H1 (cell line): ENCODE data around the gene HDAC7. TPM values are rescaled to one million over a fixed set of nuclear protein-coding genes. Genes with fewer than 3 reads are reported as not detected.

Experiments used
- CTCF ChIA-PET: fragments of 300-600 bp; sonication (Branson Sonifier 250); formaldehyde crosslinking; loops from one replicate; lab custom pipeline; 2021; ENCODE audit not compliant: partially characterized antibody; lab: Charles Lee
- POLR2A ChIA-PET: fragments of 300-600 bp; sonication (Branson Sonifier 250); formaldehyde crosslinking; loops from one replicate; lab custom pipeline; 2021; ENCODE audit warnings: inconsistent platforms; ENCODE audit not compliant: partially characterized antibody; lab: Charles Lee
- DNase-seq, 2 experiments: peaks; one replicate each; pipeline versions ENCODE4 v3.0.0 to v3.0.0-alpha.2; 2010 to 2022; ENCODE audit warnings: low spot score in 2 of 2, low read depth in 1 of 2, mixed read lengths in 1 of 2
- FAIRE-seq: peaks from 2 replicates; lab custom pipeline; 2011; peaks lifted over from hg19 to GRCh38; lab: Jason Lieb, UNC
- H2AFZ ChIP-seq: 2 replicates; pipeline ENCODE4 v1.8.1; 2012; ENCODE audit warnings: low read length, inconsistent platforms
- H2AK5ac ChIP-seq: 2 replicates; pipeline ENCODE4 v1.6.1; 2013; ENCODE audit warnings: low read depth, low read length
- H2BK120ac ChIP-seq: replicated peaks from 2 replicates; pipeline ENCODE3; 2013; ENCODE audit warnings: low read depth, low read length, inconsistent platforms
- H2BK12ac ChIP-seq: 2 replicates; pipeline ENCODE4 v1.6.1; 2013; ENCODE audit warnings: low read depth, low read length
- H2BK15ac ChIP-seq: 2 replicates; pipeline ENCODE4 v1.6.1; 2013; ENCODE audit warnings: low read length
- H2BK20ac ChIP-seq: 2 replicates; pipeline ENCODE4 v1.6.1; 2013; ENCODE audit warnings: low read length
- H2BK5ac ChIP-seq: 2 replicates; pipeline ENCODE4 v1.6.1; 2013; ENCODE audit warnings: low read depth, low read length
- H3K14ac ChIP-seq: 2 replicates; pipeline ENCODE4 v1.6.1; 2013; ENCODE audit warnings: inconsistent platforms; ENCODE audit not compliant: insufficient read length
- H3K18ac ChIP-seq: 2 replicates; pipeline ENCODE4 v1.6.1; 2013; ENCODE audit warnings: low read length; ENCODE audit errors: extremely low read depth
- H3K23ac ChIP-seq: 2 replicates; pipeline ENCODE4 v1.6.1; 2013; ENCODE audit warnings: inconsistent platforms; ENCODE audit not compliant: insufficient read length
- H3K23me2 ChIP-seq: 2 replicates; pipeline ENCODE4 v1.6.1; 2013; ENCODE audit warnings: low read depth, low read length
- H3K27ac ChIP-seq: 2 replicates; pipeline ENCODE4 v1.6.1; 2011; ENCODE audit warnings: low read depth, low read length, inconsistent platforms
- H3K27me3 ChIP-seq, 4 experiments: replicated peaks in 1 of 4; 1 replicate in 1 of 4; 2 replicates in 3 of 4; pipeline versions ENCODE4 v1.6.1 to v1.8.1; 2011 to 2013; ENCODE audit warnings: low read length in 3 of 4, mild to moderate bottlenecking in 3 of 4, inconsistent platforms in 2 of 4, mixed read lengths in 2 of 4, moderate library complexity in 1 of 4; ENCODE audit not compliant: control insufficient read depth in 3 of 4, insufficient read depth in 3 of 4; ENCODE audit errors: extremely low read depth in 1 of 4
- H3K36me3 ChIP-seq, 4 experiments: 2 replicates each; pipeline versions ENCODE4 v1.6.1 to v1.8.1; 2011 to 2013; ENCODE audit warnings: mild to moderate bottlenecking in 4 of 4, low read length in 3 of 4, moderate library complexity in 2 of 4, control low read depth in 1 of 4, inconsistent platforms in 1 of 4; ENCODE audit not compliant: insufficient read depth in 4 of 4, control insufficient read depth in 2 of 4
- H3K4ac ChIP-seq: replicated peaks from 2 replicates; pipeline ENCODE3; 2013; ENCODE audit warnings: low read length, low read depth, mixed read lengths, inconsistent platforms; ENCODE audit not compliant: insufficient read length
- H3K4me1 ChIP-seq, 4 experiments: replicated peaks in 1 of 4; 1 replicate in 1 of 4; 2 replicates in 3 of 4; pipeline versions ENCODE4 v1.6.1 to v1.8.1; 2011 to 2013; ENCODE audit warnings: low read length in 3 of 4, inconsistent platforms in 2 of 4, mixed read lengths in 1 of 4; ENCODE audit not compliant: insufficient read depth in 4 of 4, control insufficient read depth in 3 of 4
- H3K4me2 ChIP-seq, 2 experiments: 2 replicates each; pipeline versions ENCODE4 v1.6.1 to v1.8.1; 2011 to 2013; ENCODE audit warnings: low read depth in 2 of 2, low read length in 2 of 2, control low read depth in 1 of 2, inconsistent platforms in 1 of 2, mild to moderate bottlenecking in 1 of 2; ENCODE audit not compliant: insufficient read depth in 1 of 2
- H3K4me3 ChIP-seq, 4 experiments: fragments of 200-600, 300-600 bp in 1 of 4; sonication (generic), shearing (Covaris generic), sonication (Bioruptor Twin) in 1 of 4; 2 replicates each; pipeline versions ENCODE4 v1.5.1 to v1.8.1; 2011 to 2016; ENCODE audit warnings: low read length in 4 of 4, low read depth in 3 of 4, control low read depth in 2 of 4, inconsistent platforms in 2 of 4, mild to moderate bottlenecking in 2 of 4, mixed read lengths in 1 of 4, moderate library complexity in 1 of 4; ENCODE audit not compliant: insufficient read depth in 2 of 4; ENCODE audit errors: extremely low read depth in 1 of 4
- H3K56ac ChIP-seq: replicated peaks from 2 replicates; pipeline ENCODE3; 2013; ENCODE audit warnings: low read depth, mild to moderate bottlenecking, mixed read lengths, low read length, inconsistent platforms; ENCODE audit not compliant: insufficient read length
- H3K79me1 ChIP-seq: 2 replicates; pipeline ENCODE4 v1.6.1; 2013; ENCODE audit warnings: low read depth, low read length, control low read depth
- H3K79me2 ChIP-seq, 2 experiments: 2 replicates each; pipeline versions ENCODE4 v1.6.1 to v1.8.1; 2012 to 2013; ENCODE audit warnings: low read length in 2 of 2, mild to moderate bottlenecking in 2 of 2, inconsistent platforms in 1 of 2; ENCODE audit not compliant: insufficient read depth in 2 of 2, control insufficient read depth in 1 of 2
- H3K9ac ChIP-seq, 4 experiments: replicated peaks in 1 of 4; 1 replicate in 1 of 4; 2 replicates in 3 of 4; pipeline versions ENCODE4 v1.6.1 to v1.8.1; 2011 to 2013; ENCODE audit warnings: low read depth in 3 of 4, low read length in 3 of 4, control low read depth in 2 of 4, mild to moderate bottlenecking in 2 of 4, moderate library complexity in 2 of 4, inconsistent platforms in 1 of 4; ENCODE audit errors: extremely low read depth in 1 of 4
- H3K9me3 ChIP-seq, 2 experiments: 2 replicates each; pipeline versions ENCODE4 v1.6.1 to v1.8.1; 2012 to 2013; ENCODE audit warnings: mild to moderate bottlenecking in 2 of 2, moderate library complexity in 2 of 2, control low read depth in 1 of 2, inconsistent platforms in 1 of 2, low read depth in 1 of 2, low read length in 1 of 2, mixed read lengths in 1 of 2; ENCODE audit not compliant: insufficient read depth in 2 of 2
- H4K20me1 ChIP-seq, 2 experiments: replicated peaks in 1 of 2; 2 replicates each; pipeline versions ENCODE3 to v1.8.1; 2011 to 2013; ENCODE audit warnings: inconsistent platforms in 2 of 2, low read length in 2 of 2, mild to moderate bottlenecking in 1 of 2; ENCODE audit not compliant: insufficient read depth in 2 of 2, control insufficient read depth in 1 of 2
- H4K5ac ChIP-seq: 2 replicates; pipeline ENCODE4 v1.6.1; 2013; ENCODE audit warnings: low read length, low read depth, mixed read lengths, inconsistent platforms; ENCODE audit not compliant: insufficient read length
- H4K8ac ChIP-seq: 2 replicates; pipeline ENCODE4 v1.8.0; 2013; ENCODE audit warnings: mild to moderate bottlenecking, moderate library complexity, low read length, inconsistent platforms; ENCODE audit not compliant: insufficient read depth; ENCODE audit errors: extremely low read depth
- H4K91ac ChIP-seq: replicated peaks from 2 replicates; pipeline ENCODE3; 2013; ENCODE audit warnings: low read length, mixed read lengths, inconsistent platforms; ENCODE audit not compliant: insufficient read length
- CBX5 ChIP-seq: fragments of 300-800, 300-1000 bp; sonication (generic); IDR thresholded peaks from 2 replicates; pipeline ENCODE4 v1.7.1; 2016; ENCODE audit warnings: antibody characterized with exemption, low read length, low read depth
- CBX8 ChIP-seq: fragments of 300-800, 300-1000 bp; sonication (generic); IDR thresholded peaks from 2 replicates; pipeline ENCODE4 v1.7.1; 2016; ENCODE audit warnings: low read depth, low read length, borderline replicate concordance
- EP300 ChIP-seq, 2 experiments: IDR thresholded peaks; 1 replicate in 1 of 2; 2 replicates in 1 of 2; pipeline ENCODE4 v1.6.1; 2011 to 2012; ENCODE audit warnings: low read depth in 2 of 2, low read length in 2 of 2, mild to moderate bottlenecking in 2 of 2, borderline replicate concordance in 1 of 2, inconsistent platforms in 1 of 2, moderate library complexity in 1 of 2
- NANOG ChIP-seq: IDR thresholded peaks from 2 replicates; pipeline ENCODE4 v1.6.1; 2011; ENCODE audit warnings: low read length, low read depth, mild to moderate bottlenecking, inconsistent platforms; ENCODE audit not compliant: insufficient read depth, poor library complexity, severe bottlenecking
- POU5F1 ChIP-seq: IDR thresholded peaks from 2 replicates; pipeline ENCODE4 v1.6.1; 2011; ENCODE audit warnings: low read depth, mild to moderate bottlenecking, low read length, moderate library complexity
- SAP30 ChIP-seq: fragments of 300-600 bp; sonication (generic); IDR thresholded peaks from 2 replicates; pipeline ENCODE4 v1.7.1; 2012; ENCODE audit warnings: low read length, moderate library complexity, mild to moderate bottlenecking, inconsistent platforms; ENCODE audit not compliant: insufficient read depth, insufficient replicate concordance
- SP1 ChIP-seq: IDR thresholded peaks from 2 replicates; pipeline ENCODE4 v1.6.1; 2011; ENCODE audit warnings: low read depth, low read length
- WGBS, 2 experiments: shearing (Covaris generic) in 1 of 2; methylation state at CpG; one replicate each; pipeline versions ENCODE4 v1.1.6 to v1.1.7; 2013 to 2015; ENCODE audit warnings: low lambda C conversion rate in 2 of 2, mixed read lengths in 2 of 2, inconsistent platforms in 1 of 2, low coverage in 1 of 2, missing lambda C conversion rate in 1 of 2; ENCODE audit not compliant: insufficient replicate concordance in 2 of 2, insufficient coverage in 1 of 2, insufficient read length in 1 of 2; ENCODE audit errors: extremely low coverage in 1 of 2, missing lambda C conversion rate in 1 of 2; 5-methylcytosine and 5-hydroxymethylcytosine counted together
- polyA plus RNA-seq, 7 experiments: library from polyadenylated mRNA; depleted of rRNA in 3 of 7; stranded (reverse) in 5 of 7; unstranded in 2 of 7; fragments of >200 nt in 5 of 7; fragments of 200-250 nt in 2 of 7; gene quantifications; 1 replicate in 5 of 7; 2 replicates in 1 of 7; 4 replicates in 1 of 7; pipeline versions ENCODE4 v1.2.1 to v1.2.3, GENCODE V29; 2011 to 2013; ENCODE audit warnings: missing spikeins in 2 of 7, mixed read lengths in 2 of 7
- total RNA-seq: library from RNA; stranded (reverse); fragmentation: NEBNext Ultra II Directional; extraction: Animal tissue kit (Norgen Biotek cat#: 25700); gene quantifications from 2 replicates; pipeline ENCODE4 v1.2.1, GENCODE V29; 2021
- TF ChIP-seq, protein P1 (sequence below), 3 experiments: IDR thresholded peaks; 1 replicate in 2 of 3; 2 replicates in 1 of 3; pipeline versions ENCODE4 v1.5.1 to v1.6.1; 2011; ENCODE audit warnings: low read length in 3 of 3, mild to moderate bottlenecking in 3 of 3, inconsistent platforms in 2 of 3, low read depth in 1 of 3, moderate library complexity in 1 of 3; ENCODE audit not compliant: insufficient read depth in 1 of 3; ENCODE audit errors: control extremely low read depth in 1 of 3

Gene HDAC7
- total and polyA plus RNA-seq, 2 of the 8 experiments (the other 6 are each of a cell fraction or from before 2014, with no cell fraction given), result 25.5 to 84.9 TPM

- Histone ChIP-seq H3K79me2 (peaks cover 0 to 78% of the 10 kb centered on the region in 2 experiments; a peak in 2 of 4 replicates), H3K18ac (no peak overlapping the region)
- POLR2A ChIA-PET, result interaction anchor here (1.4 to 29.3 kb wide), 5 partner anchors 10 to 102 kb away, joined by 4 to 480 read pairs (median 5); partner anchors contain the start of gene VDR
Observed at GRCh38 chr12:47803191-47803875, 16.4 kb downstream of the HDAC7 start.

More at GRCh38 chr12:47803191-47803875, 16.4 kb downstream of the HDAC7 start:
- Histone ChIP-seq H2BK12ac (no peak overlapping the region), H3K4ac (no peak overlapping the region), H2AK5ac (no peak overlapping the region), H3K4me2 (no peak overlapping the region), H2BK5ac (peak overlapping the region; percentile 35; the same call in 1 of the 2 replicates), H2BK20ac (no peak overlapping the region), H2BK120ac (no peak overlapping the region), H2BK15ac (0 out of 2 replicates have a peak overlapping the region, but pooled peaks have one; percentile 46), H3K23me2 (0 out of 2 replicates have a peak, but pooled peaks cover 1% of the 10 kb centered on the region), H2AFZ (no peak overlapping the region), H4K5ac (no peak overlapping the region), H3K9me3 (no peaks in the 10 kb centered on the region), H3K14ac (no peak overlapping the region), H3K27ac (no peak overlapping the region), H3K4me1 (peaks cover 0 to 16% (median 9%) of the 10 kb centered on the region in 4 experiments; a peak in 6 of 7 replicates), H3K79me1 (peaks cover 8% of the 10 kb centered on the region; the same call in 1 of the 2 replicates), H4K8ac (peak overlapping the region; percentile 19; the same call in 1 of the 2 replicates), H3K9ac (no peak overlapping the region), H4K20me1 (peaks cover 7 to 15% of the 10 kb centered on the region in 2 experiments), H3K27me3 (no peaks in the 10 kb centered on the region), H3K23ac (no peak overlapping the region), H3K56ac (no peak overlapping the region), H4K91ac (no peak overlapping the region), H3K36me3 (peaks cover 0 to 2% (median 0%) of the 10 kb centered on the region in 4 experiments; a peak in 1 of 8 replicates), H3K4me3 (no peak overlapping the region)
- DNase-seq (no peak), FAIRE-seq (no peak)
- no peak for TF ChIP-seq SP1
- no peak for TF ChIP-seq NANOG
- no peak for TF ChIP-seq SAP30
- no peak for TF ChIP-seq CBX8
- TF ChIP-seq, protein P1, sequence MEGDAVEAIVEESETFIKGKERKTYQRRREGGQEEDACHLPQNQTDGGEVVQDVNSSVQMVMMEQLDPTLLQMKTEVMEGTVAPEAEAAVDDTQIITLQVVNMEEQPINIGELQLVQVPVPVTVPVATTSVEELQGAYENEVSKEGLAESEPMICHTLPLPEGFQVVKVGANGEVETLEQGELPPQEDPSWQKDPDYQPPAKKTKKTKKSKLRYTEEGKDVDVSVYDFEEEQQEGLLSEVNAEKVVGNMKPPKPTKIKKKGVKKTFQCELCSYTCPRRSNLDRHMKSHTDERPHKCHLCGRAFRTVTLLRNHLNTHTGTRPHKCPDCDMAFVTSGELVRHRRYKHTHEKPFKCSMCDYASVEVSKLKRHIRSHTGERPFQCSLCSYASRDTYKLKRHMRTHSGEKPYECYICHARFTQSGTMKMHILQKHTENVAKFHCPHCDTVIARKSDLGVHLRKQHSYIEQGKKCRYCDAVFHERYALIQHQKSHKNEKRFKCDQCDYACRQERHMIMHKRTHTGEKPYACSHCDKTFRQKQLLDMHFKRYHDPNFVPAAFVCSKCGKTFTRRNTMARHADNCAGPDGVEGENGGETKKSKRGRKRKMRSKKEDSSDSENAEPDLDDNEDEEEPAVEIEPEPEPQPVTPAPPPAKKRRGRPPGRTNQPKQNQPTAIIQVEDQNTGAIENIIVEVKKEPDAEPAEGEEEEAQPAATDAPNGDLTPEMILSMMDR (IDR thresholded peaks at IDR 0.05; ENCODE audit: control extremely low read depth in 1 of 3, insufficient read depth in 1 of 3, low read depth in 1 of 3, low read length in 3 of 3), result no peak
- TF ChIP-seq CBX5, result no peak
- TF ChIP-seq EP300 (IDR thresholded peaks at IDR 0.05; ENCODE audit: borderline replicate concordance in 1 of 2, low read depth in 2 of 2, low read length in 2 of 2), result no peak
- no peak for TF ChIP-seq POU5F1
- 88% methylated on average over 12 of the region's 12 CpGs; no CpG with 5 or more reads in 1 of the 2 experiments for WGBS, 2 experiments
- CTCF ChIA-PET, result interaction anchor here (0.8 to 58.8 kb wide), 7 partner anchors 7 to 60 kb away, joined by 3 to 2001 read pairs (median 81); partner anchors contain the start of gene HDAC7
